H1 (cell line): ENCODE data around the gene BBX. TPM values are rescaled to one million over a fixed set of nuclear protein-coding genes. Genes with fewer than 3 reads are reported as not detected.

Experiments used
- CTCF ChIA-PET: fragments of 300-600 bp; sonication (Branson Sonifier 250); formaldehyde crosslinking; loops from one replicate; lab custom pipeline; 2021; ENCODE audit not compliant: partially characterized antibody; lab: Charles Lee
- POLR2A ChIA-PET: fragments of 300-600 bp; sonication (Branson Sonifier 250); formaldehyde crosslinking; loops from one replicate; lab custom pipeline; 2021; ENCODE audit warnings: inconsistent platforms; ENCODE audit not compliant: partially characterized antibody; lab: Charles Lee
- DNase-seq, 2 experiments: peaks; one replicate each; pipeline versions ENCODE4 v3.0.0 to v3.0.0-alpha.2; 2010 to 2022; ENCODE audit warnings: low spot score in 2 of 2, low read depth in 1 of 2, mixed read lengths in 1 of 2
- FAIRE-seq: peaks from 2 replicates; lab custom pipeline; 2011; peaks lifted over from hg19 to GRCh38; lab: Jason Lieb, UNC
- H2AFZ ChIP-seq: 2 replicates; pipeline ENCODE4 v1.8.1; 2012; ENCODE audit warnings: low read length, inconsistent platforms
- H2AK5ac ChIP-seq: 2 replicates; pipeline ENCODE4 v1.6.1; 2013; ENCODE audit warnings: low read depth, low read length
- H2BK120ac ChIP-seq: replicated peaks from 2 replicates; pipeline ENCODE3; 2013; ENCODE audit warnings: low read depth, low read length, inconsistent platforms
- H2BK12ac ChIP-seq: 2 replicates; pipeline ENCODE4 v1.6.1; 2013; ENCODE audit warnings: low read depth, low read length
- H2BK15ac ChIP-seq: 2 replicates; pipeline ENCODE4 v1.6.1; 2013; ENCODE audit warnings: low read length
- H2BK20ac ChIP-seq: 2 replicates; pipeline ENCODE4 v1.6.1; 2013; ENCODE audit warnings: low read length
- H2BK5ac ChIP-seq: 2 replicates; pipeline ENCODE4 v1.6.1; 2013; ENCODE audit warnings: low read depth, low read length
- H3K14ac ChIP-seq: 2 replicates; pipeline ENCODE4 v1.6.1; 2013; ENCODE audit warnings: inconsistent platforms; ENCODE audit not compliant: insufficient read length
- H3K18ac ChIP-seq: 2 replicates; pipeline ENCODE4 v1.6.1; 2013; ENCODE audit warnings: low read length; ENCODE audit errors: extremely low read depth
- H3K23ac ChIP-seq: 2 replicates; pipeline ENCODE4 v1.6.1; 2013; ENCODE audit warnings: inconsistent platforms; ENCODE audit not compliant: insufficient read length
- H3K23me2 ChIP-seq: 2 replicates; pipeline ENCODE4 v1.6.1; 2013; ENCODE audit warnings: low read depth, low read length
- H3K27ac ChIP-seq: 2 replicates; pipeline ENCODE4 v1.6.1; 2011; ENCODE audit warnings: low read depth, low read length, inconsistent platforms
- H3K27me3 ChIP-seq, 4 experiments: replicated peaks in 1 of 4; 1 replicate in 1 of 4; 2 replicates in 3 of 4; pipeline versions ENCODE4 v1.6.1 to v1.8.1; 2011 to 2013; ENCODE audit warnings: low read length in 3 of 4, mild to moderate bottlenecking in 3 of 4, inconsistent platforms in 2 of 4, mixed read lengths in 2 of 4, moderate library complexity in 1 of 4; ENCODE audit not compliant: control insufficient read depth in 3 of 4, insufficient read depth in 3 of 4; ENCODE audit errors: extremely low read depth in 1 of 4
- H3K36me3 ChIP-seq, 4 experiments: 2 replicates each; pipeline versions ENCODE4 v1.6.1 to v1.8.1; 2011 to 2013; ENCODE audit warnings: mild to moderate bottlenecking in 4 of 4, low read length in 3 of 4, moderate library complexity in 2 of 4, control low read depth in 1 of 4, inconsistent platforms in 1 of 4; ENCODE audit not compliant: insufficient read depth in 4 of 4, control insufficient read depth in 2 of 4
- H3K4ac ChIP-seq: replicated peaks from 2 replicates; pipeline ENCODE3; 2013; ENCODE audit warnings: low read length, low read depth, mixed read lengths, inconsistent platforms; ENCODE audit not compliant: insufficient read length
- H3K4me1 ChIP-seq, 4 experiments: replicated peaks in 1 of 4; 1 replicate in 1 of 4; 2 replicates in 3 of 4; pipeline versions ENCODE4 v1.6.1 to v1.8.1; 2011 to 2013; ENCODE audit warnings: low read length in 3 of 4, inconsistent platforms in 2 of 4, mixed read lengths in 1 of 4; ENCODE audit not compliant: insufficient read depth in 4 of 4, control insufficient read depth in 3 of 4
- H3K4me2 ChIP-seq, 2 experiments: 2 replicates each; pipeline versions ENCODE4 v1.6.1 to v1.8.1; 2011 to 2013; ENCODE audit warnings: low read depth in 2 of 2, low read length in 2 of 2, control low read depth in 1 of 2, inconsistent platforms in 1 of 2, mild to moderate bottlenecking in 1 of 2; ENCODE audit not compliant: insufficient read depth in 1 of 2
- H3K4me3 ChIP-seq, 4 experiments: fragments of 200-600, 300-600 bp in 1 of 4; sonication (generic), shearing (Covaris generic), sonication (Bioruptor Twin) in 1 of 4; 2 replicates each; pipeline versions ENCODE4 v1.5.1 to v1.8.1; 2011 to 2016; ENCODE audit warnings: low read length in 4 of 4, low read depth in 3 of 4, control low read depth in 2 of 4, inconsistent platforms in 2 of 4, mild to moderate bottlenecking in 2 of 4, mixed read lengths in 1 of 4, moderate library complexity in 1 of 4; ENCODE audit not compliant: insufficient read depth in 2 of 4; ENCODE audit errors: extremely low read depth in 1 of 4
- H3K56ac ChIP-seq: replicated peaks from 2 replicates; pipeline ENCODE3; 2013; ENCODE audit warnings: low read depth, mild to moderate bottlenecking, mixed read lengths, low read length, inconsistent platforms; ENCODE audit not compliant: insufficient read length
- H3K79me1 ChIP-seq: 2 replicates; pipeline ENCODE4 v1.6.1; 2013; ENCODE audit warnings: low read depth, low read length, control low read depth
- H3K79me2 ChIP-seq, 2 experiments: 2 replicates each; pipeline versions ENCODE4 v1.6.1 to v1.8.1; 2012 to 2013; ENCODE audit warnings: low read length in 2 of 2, mild to moderate bottlenecking in 2 of 2, inconsistent platforms in 1 of 2; ENCODE audit not compliant: insufficient read depth in 2 of 2, control insufficient read depth in 1 of 2
- H3K9ac ChIP-seq, 4 experiments: replicated peaks in 1 of 4; 1 replicate in 1 of 4; 2 replicates in 3 of 4; pipeline versions ENCODE4 v1.6.1 to v1.8.1; 2011 to 2013; ENCODE audit warnings: low read depth in 3 of 4, low read length in 3 of 4, control low read depth in 2 of 4, mild to moderate bottlenecking in 2 of 4, moderate library complexity in 2 of 4, inconsistent platforms in 1 of 4; ENCODE audit errors: extremely low read depth in 1 of 4
- H3K9me3 ChIP-seq, 2 experiments: 2 replicates each; pipeline versions ENCODE4 v1.6.1 to v1.8.1; 2012 to 2013; ENCODE audit warnings: mild to moderate bottlenecking in 2 of 2, moderate library complexity in 2 of 2, control low read depth in 1 of 2, inconsistent platforms in 1 of 2, low read depth in 1 of 2, low read length in 1 of 2, mixed read lengths in 1 of 2; ENCODE audit not compliant: insufficient read depth in 2 of 2
- H4K20me1 ChIP-seq, 2 experiments: replicated peaks in 1 of 2; 2 replicates each; pipeline versions ENCODE3 to v1.8.1; 2011 to 2013; ENCODE audit warnings: inconsistent platforms in 2 of 2, low read length in 2 of 2, mild to moderate bottlenecking in 1 of 2; ENCODE audit not compliant: insufficient read depth in 2 of 2, control insufficient read depth in 1 of 2
- H4K5ac ChIP-seq: 2 replicates; pipeline ENCODE4 v1.6.1; 2013; ENCODE audit warnings: low read length, low read depth, mixed read lengths, inconsistent platforms; ENCODE audit not compliant: insufficient read length
- H4K8ac ChIP-seq: 2 replicates; pipeline ENCODE4 v1.8.0; 2013; ENCODE audit warnings: mild to moderate bottlenecking, moderate library complexity, low read length, inconsistent platforms; ENCODE audit not compliant: insufficient read depth; ENCODE audit errors: extremely low read depth
- H4K91ac ChIP-seq: replicated peaks from 2 replicates; pipeline ENCODE3; 2013; ENCODE audit warnings: low read length, mixed read lengths, inconsistent platforms; ENCODE audit not compliant: insufficient read length
- ASH2L ChIP-seq: fragments of 200-600, 300-600 bp; sonication (generic); IDR thresholded peaks from one replicate; pipeline ENCODE4 v1.7.1; 2017; ENCODE audit warnings: low read length
- CHD2 ChIP-seq: IDR thresholded peaks from 2 replicates; pipeline ENCODE4 v1.6.1; 2012; ENCODE audit warnings: low read length, improper control_type of control experiment
- HDAC2 ChIP-seq, 2 experiments: fragments of 300-600 bp in 1 of 2; sonication (generic) in 1 of 2; IDR thresholded peaks; 2 replicates each; pipeline ENCODE4 v1.6.1; 2011 to 2012; ENCODE audit warnings: low read depth in 2 of 2, low read length in 2 of 2, mild to moderate bottlenecking in 2 of 2, moderate library complexity in 2 of 2, borderline replicate concordance in 1 of 2, inconsistent platforms in 1 of 2
- HDAC6 ChIP-seq: IDR thresholded peaks from one replicate; pipeline ENCODE4 v1.7.1; 2012; ENCODE audit warnings: low read depth, mild to moderate bottlenecking, inconsistent platforms, low read length, moderate library complexity
- KDM5A ChIP-seq: fragments of 200-600 bp; IDR thresholded peaks from 2 replicates; pipeline ENCODE4 v1.7.1; 2012; ENCODE audit warnings: mild to moderate bottlenecking, low read length, inconsistent platforms, mixed read lengths
- MAX ChIP-seq: IDR thresholded peaks from 2 replicates; pipeline ENCODE4 v1.6.1; 2012; ENCODE audit warnings: inconsistent platforms
- NANOG ChIP-seq: IDR thresholded peaks from 2 replicates; pipeline ENCODE4 v1.6.1; 2011; ENCODE audit warnings: low read length, low read depth, mild to moderate bottlenecking, inconsistent platforms; ENCODE audit not compliant: insufficient read depth, poor library complexity, severe bottlenecking
- POLR2AphosphoS5 ChIP-seq: IDR thresholded peaks from 2 replicates; pipeline ENCODE4 v1.6.1; 2011; ENCODE audit warnings: low read depth, low read length
- RAD21 ChIP-seq, 2 experiments: IDR thresholded peaks in 1 of 2; conservative IDR thresholded peaks in 1 of 2; 2 replicates each; pipeline ENCODE4 v1.6.1; 2011; ENCODE audit warnings: low read depth in 2 of 2, low read length in 2 of 2, improper control_type of control experiment in 1 of 2, inconsistent platforms in 1 of 2, mild to moderate bottlenecking in 1 of 2, moderate library complexity in 1 of 2
- RXRA ChIP-seq: IDR thresholded peaks from 2 replicates; pipeline ENCODE4 v1.6.1; 2011; ENCODE audit warnings: low read depth, mild to moderate bottlenecking, low read length, moderate library complexity; ENCODE audit not compliant: insufficient read depth
- SAP30 ChIP-seq: fragments of 300-600 bp; sonication (generic); IDR thresholded peaks from 2 replicates; pipeline ENCODE4 v1.7.1; 2012; ENCODE audit warnings: low read length, moderate library complexity, mild to moderate bottlenecking, inconsistent platforms; ENCODE audit not compliant: insufficient read depth, insufficient replicate concordance
- SIX5 ChIP-seq: IDR thresholded peaks from 2 replicates; pipeline ENCODE4 v1.6.1; 2011; ENCODE audit warnings: mild to moderate bottlenecking, low read depth, low read length
- SRF ChIP-seq: IDR thresholded peaks from 2 replicates; pipeline ENCODE4 v1.6.1; 2011; ENCODE audit warnings: mild to moderate bottlenecking, low read depth, low read length, moderate library complexity
- YY1 ChIP-seq: IDR thresholded peaks from 2 replicates; pipeline ENCODE4 v1.6.1; 2011; ENCODE audit warnings: low read depth, mild to moderate bottlenecking, low read length
- WGBS, 2 experiments: shearing (Covaris generic) in 1 of 2; methylation state at CpG; one replicate each; pipeline versions ENCODE4 v1.1.6 to v1.1.7; 2013 to 2015; ENCODE audit warnings: low lambda C conversion rate in 2 of 2, mixed read lengths in 2 of 2, inconsistent platforms in 1 of 2, low coverage in 1 of 2, missing lambda C conversion rate in 1 of 2; ENCODE audit not compliant: insufficient replicate concordance in 2 of 2, insufficient coverage in 1 of 2, insufficient read length in 1 of 2; ENCODE audit errors: extremely low coverage in 1 of 2, missing lambda C conversion rate in 1 of 2; 5-methylcytosine and 5-hydroxymethylcytosine counted together
- polyA plus RNA-seq, 7 experiments: library from polyadenylated mRNA; depleted of rRNA in 3 of 7; stranded (reverse) in 5 of 7; unstranded in 2 of 7; fragments of >200 nt in 5 of 7; fragments of 200-250 nt in 2 of 7; gene quantifications; 1 replicate in 5 of 7; 2 replicates in 1 of 7; 4 replicates in 1 of 7; pipeline versions ENCODE4 v1.2.1 to v1.2.3, GENCODE V29; 2011 to 2013; ENCODE audit warnings: missing spikeins in 2 of 7, mixed read lengths in 2 of 7
- total RNA-seq: library from RNA; stranded (reverse); fragmentation: NEBNext Ultra II Directional; extraction: Animal tissue kit (Norgen Biotek cat#: 25700); gene quantifications from 2 replicates; pipeline ENCODE4 v1.2.1, GENCODE V29; 2021

The BBX gene
- total and polyA plus RNA-seq, 2 of the 8 experiments (the other 6 are each of a cell fraction or from before 2014, with no cell fraction given) = 11.0 to 42.5 TPM

- H3K18ac ChIP-seq = no peak overlapping the region
- H2BK20ac ChIP-seq = no peak overlapping the region
- H3K4me3 ChIP-seq = no peak overlapping the region
- H3K14ac ChIP-seq = no peak overlapping the region
- H4K20me1 ChIP-seq = peaks cover 0 to 3% of the 10 kb centered on the region in 2 experiments
- H2BK120ac ChIP-seq = no peak overlapping the region
- H4K8ac ChIP-seq = no peak overlapping the region
- no peak overlapping the region for H2BK15ac ChIP-seq
- no peak overlapping the region; a peak in 1 of 4 replicates for H3K4me2 ChIP-seq
- H2AK5ac ChIP-seq = no peak overlapping the region
- no peak overlapping the region for H3K56ac ChIP-seq
- peaks cover 0 to 4% of the 10 kb centered on the region in 2 experiments; a peak in 2 of 4 replicates for H3K79me2 ChIP-seq
- ChIA-PET CTCF (interaction anchor here (0.7 to 1.3 kb wide), 3 partner anchors 11 to 109 kb away, joined by 3 to 4 read pairs (median 3); no protein-coding TSS in a partner anchor), POLR2A (no interaction called here)
- H3K27me3 ChIP-seq = no peaks in the 10 kb centered on the region
- FAIRE-seq (no peak), DNase-seq (no peak)
- H3K27ac ChIP-seq = no peak overlapping the region
- no peak overlapping the region for H3K23ac ChIP-seq
- no peak overlapping the region for H3K4ac ChIP-seq
- H3K9me3 ChIP-seq = no peaks in the 10 kb centered on the region
- no peak overlapping the region for H2BK5ac ChIP-seq
- H3K79me1 ChIP-seq = no peaks in the 10 kb centered on the region
- H3K23me2 ChIP-seq = no peaks in the 10 kb centered on the region
- H4K5ac ChIP-seq = no peak overlapping the region
- H3K9ac ChIP-seq = no peak overlapping the region
- no peaks in the 10 kb centered on the region for H3K36me3 ChIP-seq
- no peak overlapping the region for H4K91ac ChIP-seq
- no peak overlapping the region for H2BK12ac ChIP-seq
- H3K4me1 ChIP-seq = peaks cover 2 to 13% (median 10%) of the 10 kb centered on the region in 4 experiments; a peak in 4 of 7 replicates
- WGBS, 2 experiments = 33% methylated on average over 1 of the region's 1 CpG; no CpG with 5 or more reads in 1 of the 2 experiments
- H2AFZ ChIP-seq = no peak overlapping the region
- no peak for TF ChIP-seq CHD2
- TF ChIP-seq SAP30 = no peak
- no peak for TF ChIP-seq MAX
- TF ChIP-seq SIX5 = no peak
- TF ChIP-seq RXRA = no peak
- no peak for TF ChIP-seq SRF
- no peak for TF ChIP-seq RAD21 (IDR thresholded peaks at IDR 0.05 in 1 of 2, conservative IDR thresholded peaks at IDR 0.05 in 1 of 2; ENCODE audit: low read depth in 2 of 2, low read length in 2 of 2)
- TF ChIP-seq POLR2AphosphoS5 = no peak
- no peak for TF ChIP-seq YY1
- TF ChIP-seq NANOG = no peak
- no peak for TF ChIP-seq ASH2L
- no peak for TF ChIP-seq HDAC2 (IDR thresholded peaks at IDR 0.05; ENCODE audit: borderline replicate concordance in 1 of 2, low read depth in 2 of 2, low read length in 2 of 2)
- TF ChIP-seq HDAC6 = no peak
- TF ChIP-seq KDM5A = no peak
Observed at GRCh38 chr3:107581230-107581629, 58.5 kb downstream of the BBX start.
